CD4-positive, CD25-positive, alpha-beta regulatory T cell (primary cell): ENCODE measurements around the gene OSCP1. TPM values are rescaled to one million over a fixed set of nuclear protein-coding genes. Genes with fewer than 3 reads are reported as not detected.

Experiments
- ATAC-seq, 2 donors: fragments of 150-1000 bp; cut with Tn5 transposase; one replicate each; pipeline ENCODE4 v1.10.0; 2021; ENCODE audit warnings: low read depth in 2 of 2, moderate number of reproducible peaks in 2 of 2, moderate library complexity in 1 of 2
- DNase-seq, 3 donors: peaks; one replicate each; pipeline versions ENCODE4 v3.0.0 to v3.0.0-alpha.2; 2012 to 2022; ENCODE audit warnings: mixed read lengths in 1 of 3
- H3K27ac ChIP-seq: one replicate; pipeline ENCODE4 v1.7.0; 2013; ENCODE audit warnings: mild to moderate bottlenecking, low read length; ENCODE audit not compliant: insufficient read depth, poor library complexity, severe bottlenecking
- H3K27me3 ChIP-seq: one replicate; pipeline ENCODE4 v1.7.0; 2013; ENCODE audit warnings: low read length; ENCODE audit not compliant: control insufficient read depth, insufficient read depth
- H3K36me3 ChIP-seq: one replicate; pipeline ENCODE4 v1.7.0; 2013; ENCODE audit warnings: mild to moderate bottlenecking, low read length, moderate library complexity; ENCODE audit not compliant: control insufficient read depth, insufficient read depth
- H3K4me1 ChIP-seq: 2 replicates; pipeline ENCODE4 v1.7.0; 2013; ENCODE audit warnings: mild to moderate bottlenecking, low read length; ENCODE audit not compliant: insufficient read depth, control insufficient read depth, poor library complexity, severe bottlenecking
- H3K4me3 ChIP-seq: one replicate; pipeline ENCODE4 v1.7.0; 2013; ENCODE audit warnings: low read depth, mild to moderate bottlenecking, low read length, moderate library complexity
- H3K9me3 ChIP-seq, 2 experiments: 1 replicate in 1 of 2; 2 replicates in 1 of 2; pipeline ENCODE4 v1.7.0; 2013; ENCODE audit warnings: low read length in 2 of 2, mild to moderate bottlenecking in 1 of 2, moderate library complexity in 1 of 2; ENCODE audit not compliant: control insufficient read depth in 2 of 2
- H3K27ac Mint-ChIP-seq, 3 donors: one replicate each; pipeline ENCODE4 v1.8.0; 2020 to 2022; ENCODE audit warnings: mild to moderate bottlenecking in 3 of 3, mixed read lengths in 3 of 3, moderate library complexity in 2 of 3
- H3K27me3 Mint-ChIP-seq: one replicate; pipeline ENCODE4 v1.8.0; 2022; ENCODE audit warnings: mild to moderate bottlenecking, mixed read lengths
- H3K36me3 Mint-ChIP-seq: one replicate; pipeline ENCODE4 v1.8.0; 2020; ENCODE audit warnings: mixed read lengths
- H3K4me1 Mint-ChIP-seq, 4 donors: one replicate each; pipeline ENCODE4 v1.8.0; 2020 to 2022; ENCODE audit warnings: mixed read lengths in 4 of 4, mild to moderate bottlenecking in 1 of 4
- H3K4me3 Mint-ChIP-seq, 4 donors: one replicate each; pipeline ENCODE4 v1.8.0; 2020 to 2022; ENCODE audit warnings: mild to moderate bottlenecking in 4 of 4, mixed read lengths in 4 of 4, moderate library complexity in 3 of 4
- H3K9me3 Mint-ChIP-seq, 7 donors: one replicate each; pipeline ENCODE4 v1.8.0; 2020 to 2022; ENCODE audit warnings: mixed read lengths in 7 of 7, mild to moderate bottlenecking in 3 of 7, moderate library complexity in 2 of 7
- polyA plus RNA-seq, 4 donors: library from polyadenylated mRNA; unstranded; fragments of 300-500 nt; fragmentation: Illumina TruSeq; gene quantifications; one replicate each; pipeline ENCODE4 v1.2.3, GENCODE V29; 2021
- total RNA-seq: library from RNA; stranded (reverse); gene quantifications from one replicate; pipeline ENCODE4 v1.2.3, GENCODE V29; 2022

OSCP1 gene
- total and polyA plus RNA-seq, 5 donors from 2014 or later, result 0.35 to 1.8 (median 0.73) TPM; not detected in 1

DNA sequence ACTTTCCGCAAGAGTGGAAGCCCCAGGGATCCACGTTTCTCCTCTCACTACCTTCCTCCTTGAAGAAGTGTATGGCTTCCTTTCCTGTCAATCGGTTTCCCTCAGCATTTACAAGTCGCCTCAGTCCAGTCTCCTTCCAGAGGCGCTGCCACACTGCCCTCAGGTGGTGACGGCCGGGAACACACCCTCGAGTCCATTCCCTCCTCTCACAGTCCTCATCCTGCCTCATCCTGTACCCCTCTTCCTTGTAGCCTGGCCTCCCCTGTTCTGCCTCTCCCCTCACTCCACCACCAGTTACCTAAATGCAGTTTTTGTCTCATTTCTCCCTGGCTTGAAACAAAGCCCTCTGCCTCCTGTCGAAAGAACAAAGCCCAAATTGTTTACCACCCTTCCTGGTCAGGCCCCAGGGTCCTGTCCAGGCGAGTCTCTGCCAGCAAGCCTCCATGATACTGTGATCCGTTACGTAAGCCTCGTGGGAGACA lies 29.4 kb downstream of the OSCP1 start:
- Mint-ChIP-seq H3K9me3 (peaks cover 0 to 1% (median 0%) of the 10 kb centered on the region in 7 donors), H3K27ac (peak overlapping the region; percentile 53 to 85 (median 76)), H3K4me3 (peak overlapping the region in 1 of 4 donors; percentile 66), H3K36me3 (no peaks in the 10 kb centered on the region), H3K4me1 (peaks cover 0 to 13% (median 8%) of the 10 kb centered on the region in 4 donors), H3K27me3 (no peaks in the 10 kb centered on the region)
- Histone ChIP-seq H3K27ac (no peak overlapping the region), H3K4me3 (peak overlapping the region; percentile 54), H3K9me3 (no peaks in the 10 kb centered on the region), H3K36me3 (no peaks in the 10 kb centered on the region), H3K4me1 (peaks cover 7% of the 10 kb centered on the region), H3K27me3 (no peaks in the 10 kb centered on the region)
- peak; percentile 97 to 99 for ATAC-seq
- peak; percentile 75 to 89 (median 85) for DNase-seq

DNA sequence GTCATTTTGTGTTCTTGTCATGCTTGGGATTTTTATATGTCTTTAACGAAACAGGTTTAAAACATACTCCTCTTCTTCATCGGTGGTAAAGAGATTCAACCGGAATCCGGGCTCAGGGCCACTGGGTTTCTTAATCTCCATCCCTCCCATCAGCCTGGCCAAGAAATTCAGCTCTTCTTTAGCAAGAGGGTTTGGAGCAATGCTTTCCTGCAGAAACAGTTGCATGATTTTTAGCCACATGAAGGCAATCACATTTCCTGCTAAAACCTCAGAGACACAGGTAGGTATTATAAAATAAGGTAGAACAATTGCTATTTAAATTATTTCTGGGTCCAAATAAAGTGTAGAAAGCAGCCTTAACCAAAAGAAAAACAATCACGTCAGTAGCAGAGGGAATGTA lies 29.8 kb downstream of the OSCP1 start:
- H3K27ac ChIP-seq, result peak overlapping the region; percentile 5
- Mint-ChIP-seq H3K4me3 (peak overlapping the region in 2 of 4 donors; percentile 19 to 66), H3K36me3 (no peaks in the 10 kb centered on the region), H3K9me3 (peaks cover 0 to 1% (median 0%) of the 10 kb centered on the region in 7 donors), H3K27ac (peak overlapping the region; percentile 53 to 85 (median 76)), H3K27me3 (no peaks in the 10 kb centered on the region), H3K4me1 (peaks cover 0 to 13% (median 8%) of the 10 kb centered on the region in 4 donors)
- DNase-seq, result no peak
- peak overlapping the region; percentile 54 for H3K4me3 ChIP-seq
- no peak for ATAC-seq
- peaks cover 7% of the 10 kb centered on the region for H3K4me1 ChIP-seq
- no peaks in the 10 kb centered on the region for H3K36me3 ChIP-seq
- H3K27me3 ChIP-seq, result no peaks in the 10 kb centered on the region
- H3K9me3 ChIP-seq, result no peaks in the 10 kb centered on the region

- no peak overlapping the region for H3K27ac ChIP-seq
- H3K4me1 ChIP-seq, result peaks cover 7% of the 10 kb centered on the region
- H3K4me3 Mint-ChIP-seq, result no peak overlapping the region
- ATAC-seq, result no peak
- no peaks in the 10 kb centered on the region for H3K9me3 ChIP-seq
- no peaks in the 10 kb centered on the region for H3K36me3 ChIP-seq
- H3K4me3 ChIP-seq, result no peak overlapping the region
- no peak for DNase-seq
- peaks cover 0 to 1% (median 0%) of the 10 kb centered on the region in 7 donors for H3K9me3 Mint-ChIP-seq
- H3K27ac Mint-ChIP-seq, result no peak overlapping the region
- H3K36me3 Mint-ChIP-seq, result no peaks in the 10 kb centered on the region
- peaks cover 0 to 13% (median 8%) of the 10 kb centered on the region in 4 donors for H3K4me1 Mint-ChIP-seq
- no peaks in the 10 kb centered on the region for H3K27me3 Mint-ChIP-seq
- H3K27me3 ChIP-seq, result no peaks in the 10 kb centered on the region
These were observed 30.7 kb downstream of the OSCP1 start for GRCh38 chr1:36419569-36419968.

GRCh38 chr1:36419140-36419539 lies 31.1 kb downstream of the OSCP1 start:
- H3K4me1 Mint-ChIP-seq, result peaks cover 0 to 13% (median 8%) of the 10 kb centered on the region in 4 donors
- ATAC-seq (no peak), DNase-seq (no peak)
- H3K27me3 Mint-ChIP-seq, result no peaks in the 10 kb centered on the region
- H3K4me3 Mint-ChIP-seq, result no peak overlapping the region
- no peaks in the 10 kb centered on the region for H3K9me3 ChIP-seq
- H3K4me1 ChIP-seq, result peaks cover 7% of the 10 kb centered on the region
- no peaks in the 10 kb centered on the region for H3K27me3 ChIP-seq
- no peaks in the 10 kb centered on the region for H3K36me3 Mint-ChIP-seq
- H3K4me3 ChIP-seq, result no peak overlapping the region
- peaks cover 0 to 1% (median 0%) of the 10 kb centered on the region in 7 donors for H3K9me3 Mint-ChIP-seq
- no peak overlapping the region for H3K27ac ChIP-seq
- no peaks in the 10 kb centered on the region for H3K36me3 ChIP-seq
- H3K27ac Mint-ChIP-seq, result no peak overlapping the region

DNA sequence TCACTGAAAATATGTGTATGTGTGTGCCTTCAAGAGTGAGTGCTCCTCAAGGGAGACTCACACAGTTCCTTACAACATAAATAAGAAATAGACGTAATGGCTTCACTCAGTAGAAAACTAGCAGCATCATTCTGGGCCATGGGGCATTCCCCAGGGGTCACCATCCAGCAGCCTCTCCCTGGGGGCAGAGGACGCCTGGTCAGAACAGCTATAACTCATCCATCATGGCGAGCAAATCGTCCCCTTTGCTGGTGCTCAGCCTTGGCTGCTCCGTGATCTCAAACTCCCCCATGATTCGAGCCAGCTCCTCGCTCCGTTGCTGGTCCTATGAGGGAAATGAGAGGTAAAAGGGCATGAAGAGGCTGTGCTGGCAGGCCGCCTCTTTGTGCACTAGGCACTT lies 32.3 kb downstream of the OSCP1 start:
- ATAC-seq (no peak), DNase-seq (no peak)
- H3K27me3 Mint-ChIP-seq, result no peaks in the 10 kb centered on the region
- H3K36me3 ChIP-seq, result no peaks in the 10 kb centered on the region
- no peak overlapping the region for H3K4me3 Mint-ChIP-seq
- H3K27ac Mint-ChIP-seq, result peak overlapping the region in 1 of 3 donors; percentile 62
- no peak overlapping the region for H3K4me3 ChIP-seq
- H3K9me3 ChIP-seq, result no peaks in the 10 kb centered on the region
- no peak overlapping the region for H3K27ac ChIP-seq
- H3K9me3 Mint-ChIP-seq, result peaks cover 0 to 1% (median 0%) of the 10 kb centered on the region in 7 donors
- no peaks in the 10 kb centered on the region for H3K27me3 ChIP-seq
- H3K4me1 Mint-ChIP-seq, result peaks cover 0 to 13% (median 8%) of the 10 kb centered on the region in 4 donors
- peaks cover 7% of the 10 kb centered on the region for H3K4me1 ChIP-seq
- H3K36me3 Mint-ChIP-seq, result no peaks in the 10 kb centered on the region

DNA sequence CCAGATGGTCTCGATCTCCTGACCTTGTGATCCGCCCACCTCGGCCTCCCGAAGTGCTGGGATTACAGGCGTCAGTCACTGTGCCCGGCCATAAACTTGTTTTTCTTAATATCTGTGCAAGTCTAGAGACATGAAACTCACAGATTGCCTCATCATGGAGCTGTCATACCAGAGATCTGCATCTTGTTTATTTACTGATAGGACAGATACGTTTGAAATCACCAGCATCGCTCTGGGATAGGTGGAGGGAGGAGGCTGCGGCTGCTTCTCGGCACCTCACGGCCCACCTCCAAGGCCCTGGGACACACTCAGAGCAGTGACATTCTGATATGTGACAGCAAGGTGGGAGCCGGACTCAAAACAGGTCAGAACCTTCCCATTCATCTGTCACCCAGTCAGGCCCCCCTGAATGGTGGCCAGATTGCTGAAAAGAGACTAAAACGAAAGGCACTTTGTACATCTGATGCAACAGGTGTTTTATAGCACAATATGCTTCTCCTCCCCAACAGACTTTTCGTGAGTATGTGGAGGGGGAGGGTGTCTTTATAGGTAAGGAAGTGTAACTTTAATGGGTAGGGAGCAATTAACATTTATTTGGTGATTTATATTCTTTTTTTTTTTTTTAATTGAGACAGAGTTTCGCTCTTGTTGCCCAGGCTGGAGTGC lies 34.5 kb downstream of the OSCP1 start:
- Histone ChIP-seq H3K27ac (no peak overlapping the region), H3K27me3 (no peaks in the 10 kb centered on the region), H3K4me3 (no peak overlapping the region), H3K4me1 (peaks cover 7% of the 10 kb centered on the region), H3K36me3 (no peaks in the 10 kb centered on the region), H3K9me3 (no peaks in the 10 kb centered on the region)
- peak overlapping the region in 1 of 3 donors; percentile 69 for H3K27ac Mint-ChIP-seq
- H3K36me3 Mint-ChIP-seq, result no peaks in the 10 kb centered on the region
- H3K4me1 Mint-ChIP-seq, result peaks cover 0 to 15% (median 13%) of the 10 kb centered on the region in 4 donors
- H3K9me3 Mint-ChIP-seq, result peaks cover 0 to 4% (median 0%) of the 10 kb centered on the region in 7 donors
- ATAC-seq (no peak), DNase-seq (no peak)
- H3K27me3 Mint-ChIP-seq, result no peaks in the 10 kb centered on the region
- H3K4me3 Mint-ChIP-seq, result no peak overlapping the region

- Histone ChIP-seq H3K36me3 (no peaks in the 10 kb centered on the region), H3K27ac (no peak overlapping the region), H3K27me3 (no peaks in the 10 kb centered on the region), H3K4me3 (no peak overlapping the region), H3K4me1 (no peaks in the 10 kb centered on the region), H3K9me3 (no peaks in the 10 kb centered on the region)
- Mint-ChIP-seq H3K4me3 (no peak overlapping the region), H3K9me3 (peaks cover 0 to 4% (median 0%) of the 10 kb centered on the region in 7 donors), H3K27me3 (no peaks in the 10 kb centered on the region), H3K4me1 (peaks cover 0 to 11% (median 8%) of the 10 kb centered on the region in 4 donors), H3K27ac (no peak overlapping the region), H3K36me3 (no peaks in the 10 kb centered on the region)
- DNase-seq (no peak), ATAC-seq (no peak)
These were observed 35.9 kb downstream of the OSCP1 start for GRCh38 chr1:36414384-36414783.
